ENCODE data around the gene DFFB.

DNA sequence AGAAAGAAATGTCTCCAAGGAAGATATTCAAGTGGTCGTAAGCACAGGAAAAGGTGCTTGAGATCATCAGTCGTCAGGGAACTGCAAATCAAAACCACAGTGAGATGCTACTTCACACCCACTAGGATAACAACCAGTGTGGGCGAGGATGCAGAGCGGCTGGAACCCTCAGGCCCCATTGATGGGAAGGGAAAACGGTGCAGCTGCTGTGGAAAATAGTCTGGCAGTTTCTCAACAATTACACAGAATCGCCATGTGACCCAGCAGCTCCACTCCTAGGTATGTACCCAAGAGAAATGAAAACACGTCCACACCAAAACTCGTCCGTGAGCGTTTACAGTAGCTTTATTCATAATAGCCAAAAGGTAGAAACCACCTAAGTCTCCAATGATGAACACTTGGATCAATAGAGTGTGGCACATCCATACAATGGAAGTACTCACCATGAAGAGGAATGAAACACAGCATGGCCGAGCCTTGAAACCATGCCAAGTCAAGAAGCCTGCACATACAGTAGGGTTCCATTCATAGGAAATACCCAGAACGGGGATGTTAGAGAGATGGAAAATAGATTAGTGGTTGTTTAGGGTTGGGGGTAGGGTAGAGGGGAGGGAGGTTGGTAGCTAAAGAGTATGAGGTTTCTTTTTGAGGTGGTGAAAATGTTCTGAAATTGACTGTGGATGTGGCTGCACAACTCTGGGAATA, 6.1 kb downstream of the DFFB start:
- TF ChIP-seq CTCF (IDR thresholded peaks at IDR 0.05 in 8 of 11, conservative IDR thresholded peaks at IDR 0.05 in 3 of 11) (no peak), POLR2A (IDR thresholded peaks at IDR 0.05) (no peak), POLR2AphosphoS5 (IDR thresholded peaks at IDR 0.05) (no peak)
